GM23338 (cell line): ENCODE results near the gene CSRP2. TPM values are rescaled to one million over a fixed set of nuclear protein-coding genes. Genes with fewer than 3 reads are reported as not detected.

Experiments
- ATAC-seq: fragments of 200-7000 bp; cut with Tn5 transposase; 3 replicates; pipeline ENCODE4 v1.9.1; 2020
- DNase-seq: peaks from one replicate; pipeline ENCODE4 v3.0.0-alpha.2; 2015; ENCODE audit warnings: low spot score
- H2AFZ ChIP-seq: fragments of 200-600 bp; sonication (generic); 2 replicates; pipeline ENCODE4 v1.8.0; 2016; ENCODE audit warnings: antibody characterized with exemption, mild to moderate bottlenecking, moderate library complexity
- H3F3A ChIP-seq: fragments of 200-600 bp; sonication (generic); replicated peaks from 2 replicates; pipeline ENCODE4 v1.8.0; 2017; ENCODE audit warnings: antibody characterized with exemption, mixed run types, low read depth
- H3K27ac ChIP-seq: fragments of 200-600 bp; sonication (generic); 2 replicates; pipeline ENCODE4 v1.6.1; 2016; ENCODE audit warnings: low read depth
- H3K27me3 ChIP-seq: fragments of 200-600 bp; sonication (generic); 2 replicates; pipeline ENCODE4 v1.8.0; 2016; ENCODE audit warnings: mild to moderate bottlenecking, mixed run types, moderate library complexity; ENCODE audit not compliant: insufficient read depth
- H3K36me3 ChIP-seq: fragments of 200-600 bp; sonication (generic); 2 replicates; pipeline ENCODE4 v1.8.0; 2016; ENCODE audit warnings: mild to moderate bottlenecking; ENCODE audit not compliant: insufficient read depth
- H3K4me1 ChIP-seq: fragments of 200-600 bp; sonication (generic); 2 replicates; pipeline ENCODE4 v1.8.0; 2016; ENCODE audit warnings: mild to moderate bottlenecking, moderate library complexity; ENCODE audit not compliant: insufficient read depth
- H3K4me2 ChIP-seq: fragments of 200-600 bp; sonication (generic); 2 replicates; pipeline ENCODE4 v1.7.1; 2017; ENCODE audit warnings: mixed run types
- H3K4me3 ChIP-seq: fragments of 200-600 bp; sonication (generic); 2 replicates; pipeline ENCODE4 v1.6.1; 2016; ENCODE audit warnings: mixed run types
- H3K79me2 ChIP-seq: fragments of 200-600 bp; sonication (generic); replicated peaks from 2 replicates; pipeline ENCODE4 v1.8.0; 2017; ENCODE audit warnings: mild to moderate bottlenecking; ENCODE audit not compliant: insufficient read depth
- H3K9me2 ChIP-seq: fragments of 200-600 bp; sonication (generic); 2 replicates; pipeline ENCODE4 v1.8.0; 2017; ENCODE audit not compliant: insufficient read depth
- H4K20me1 ChIP-seq: fragments of 200-600 bp; sonication (generic); replicated peaks from 2 replicates; pipeline ENCODE4 v1.8.0; 2017; ENCODE audit warnings: mild to moderate bottlenecking; ENCODE audit not compliant: insufficient read depth
- H3K27ac Mint-ChIP-seq: 2 replicates; pipeline ENCODE4 v1.8.0; 2020; ENCODE audit warnings: inconsistent platforms, mild to moderate bottlenecking, moderate library complexity, mixed read lengths
- H3K27me3 Mint-ChIP-seq: 3 replicates; pipeline ENCODE4 v1.8.0; 2022; ENCODE audit warnings: low read depth, mild to moderate bottlenecking, moderate library complexity, mixed read lengths, inconsistent platforms; ENCODE audit not compliant: insufficient read depth, poor library complexity
- H3K36me3 Mint-ChIP-seq: 3 replicates; pipeline ENCODE4 v1.8.0; 2021; ENCODE audit warnings: low read depth, mild to moderate bottlenecking, inconsistent platforms, moderate library complexity, mixed read lengths
- H3K4me1 Mint-ChIP-seq: 3 replicates; pipeline ENCODE4 v1.8.0; 2020; ENCODE audit warnings: mild to moderate bottlenecking, inconsistent platforms, mixed read lengths
- H3K4me3 Mint-ChIP-seq: 3 replicates; pipeline ENCODE4 v1.8.0; 2021; ENCODE audit warnings: moderate library complexity, mild to moderate bottlenecking, inconsistent platforms, mixed read lengths
- H3K9me3 Mint-ChIP-seq: 3 replicates; pipeline ENCODE4 v1.8.0; 2020; ENCODE audit warnings: moderate library complexity, mild to moderate bottlenecking, inconsistent platforms, mixed read lengths
- CREB1 ChIP-seq: fragments of 250-450 bp; sonication (Bioruptor Pico); IDR thresholded peaks from 2 replicates; pipeline ENCODE4 v1.5.0; 2020; ENCODE audit warnings: low read depth, mild to moderate bottlenecking, moderate library complexity
- EZH2 ChIP-seq: fragments of 200-600 bp; sonication (generic); IDR thresholded peaks from one replicate; pipeline ENCODE4 v1.8.0; 2017; ENCODE audit warnings: antibody characterized with exemption, mild to moderate bottlenecking, low read depth; ENCODE audit not compliant: unreplicated experiment
- EZH2phosphoT487 ChIP-seq: fragments of 200-600 bp; sonication (generic); IDR thresholded peaks from one replicate; pipeline ENCODE4 v1.8.1; 2018; ENCODE audit warnings: antibody characterized with exemption; ENCODE audit not compliant: unreplicated experiment
- NANOG ChIP-seq: IDR thresholded peaks from 2 replicates; pipeline ENCODE4 v1.6.1; 2016; ENCODE audit warnings: antibody characterized with exemption, borderline replicate concordance
- ZNF331 ChIP-seq: fragments of 250-450 bp; sonication (Bioruptor Pico); IDR thresholded peaks from 2 replicates; pipeline ENCODE4 v1.5.0; 2020; ENCODE audit warnings: low read depth, mild to moderate bottlenecking, moderate library complexity
- polyA plus RNA-seq: library from polyadenylated mRNA; unstranded; fragments of >200 nt; fragmentation: Nextera tagmentation; extraction: Ambion mirVana; gene quantifications from 2 replicates; pipeline ENCODE4 v1.2.1, GENCODE V29; 2016
- total RNA-seq: library from RNA; depleted of rRNA; stranded (reverse); fragments of >200 nt; shearing (Covaris generic); gene quantifications from 2 replicates; pipeline ENCODE4 v1.2.3, GENCODE V29; 2014
- TF ChIP-seq, protein P1 (sequence below), 2 experiments: fragments of 200-600 bp in 1 of 2; sonication (generic) in 1 of 2; conservative IDR thresholded peaks; 2 replicates each; pipeline versions ENCODE4 v1.5.1 to v1.6.1; 2016 to 2017; ENCODE audit warnings: antibody characterized with exemption in 2 of 2, low read depth in 2 of 2, mild to moderate bottlenecking in 2 of 2, moderate library complexity in 1 of 2
- TF ChIP-seq, protein P2 (sequence below): IDR thresholded peaks from one replicate; pipeline ENCODE4 v1.6.1; 2018; ENCODE audit warnings: antibody characterized with exemption; ENCODE audit not compliant: unreplicated experiment

The CSRP2 gene
- total and polyA plus RNA-seq, 2 experiments from 2014 or later = 166 to 315 TPM

GRCh38 chr12:76878099-76878898, 520 bp downstream of the CSRP2 start:
- H3K36me3 Mint-ChIP-seq = peaks cover 4% of the 10 kb centered on the region; the same call in 2 of the 3 replicates
- Histone ChIP-seq H3K4me3 (peak overlapping the region; percentile 95), H3K9me2 (no peaks in the 10 kb centered on the region), H3K27ac (peak overlapping the region; percentile 99), H3K27me3 (no peaks in the 10 kb centered on the region), H3K36me3 (no peaks in the 10 kb centered on the region), H3K79me2 (peaks cover 44% of the 10 kb centered on the region), H3F3A (peaks cover 3% of the 10 kb centered on the region; the same call in 1 of the 2 replicates), H4K20me1 (peaks cover 16% of the 10 kb centered on the region), H3K4me1 (peaks cover 30% of the 10 kb centered on the region), H2AFZ (peak overlapping the region; percentile 34), H3K4me2 (peak overlapping the region; percentile 86)
- H3K27ac Mint-ChIP-seq = peak overlapping the region; percentile 97
- no peaks in the 10 kb centered on the region for H3K9me3 Mint-ChIP-seq
- peak overlapping the region; percentile 95 for H3K4me3 Mint-ChIP-seq
- DNase-seq (peak; percentile 90), ATAC-seq (peak; percentile 70)
- TF ChIP-seq EZH2 = no peak
- no peak for TF ChIP-seq EZH2phosphoT487
- TF ChIP-seq, protein P1, sequence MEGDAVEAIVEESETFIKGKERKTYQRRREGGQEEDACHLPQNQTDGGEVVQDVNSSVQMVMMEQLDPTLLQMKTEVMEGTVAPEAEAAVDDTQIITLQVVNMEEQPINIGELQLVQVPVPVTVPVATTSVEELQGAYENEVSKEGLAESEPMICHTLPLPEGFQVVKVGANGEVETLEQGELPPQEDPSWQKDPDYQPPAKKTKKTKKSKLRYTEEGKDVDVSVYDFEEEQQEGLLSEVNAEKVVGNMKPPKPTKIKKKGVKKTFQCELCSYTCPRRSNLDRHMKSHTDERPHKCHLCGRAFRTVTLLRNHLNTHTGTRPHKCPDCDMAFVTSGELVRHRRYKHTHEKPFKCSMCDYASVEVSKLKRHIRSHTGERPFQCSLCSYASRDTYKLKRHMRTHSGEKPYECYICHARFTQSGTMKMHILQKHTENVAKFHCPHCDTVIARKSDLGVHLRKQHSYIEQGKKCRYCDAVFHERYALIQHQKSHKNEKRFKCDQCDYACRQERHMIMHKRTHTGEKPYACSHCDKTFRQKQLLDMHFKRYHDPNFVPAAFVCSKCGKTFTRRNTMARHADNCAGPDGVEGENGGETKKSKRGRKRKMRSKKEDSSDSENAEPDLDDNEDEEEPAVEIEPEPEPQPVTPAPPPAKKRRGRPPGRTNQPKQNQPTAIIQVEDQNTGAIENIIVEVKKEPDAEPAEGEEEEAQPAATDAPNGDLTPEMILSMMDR (conservative IDR thresholded peaks at IDR 0.05; ENCODE audit: low read depth in 2 of 2) = peak; percentile 27 to 45
- TF ChIP-seq CREB1 (CRISPR knock-in tag) = peak; percentile 45; the same call in 1 of the 2 replicates
- TF ChIP-seq, protein P2, sequence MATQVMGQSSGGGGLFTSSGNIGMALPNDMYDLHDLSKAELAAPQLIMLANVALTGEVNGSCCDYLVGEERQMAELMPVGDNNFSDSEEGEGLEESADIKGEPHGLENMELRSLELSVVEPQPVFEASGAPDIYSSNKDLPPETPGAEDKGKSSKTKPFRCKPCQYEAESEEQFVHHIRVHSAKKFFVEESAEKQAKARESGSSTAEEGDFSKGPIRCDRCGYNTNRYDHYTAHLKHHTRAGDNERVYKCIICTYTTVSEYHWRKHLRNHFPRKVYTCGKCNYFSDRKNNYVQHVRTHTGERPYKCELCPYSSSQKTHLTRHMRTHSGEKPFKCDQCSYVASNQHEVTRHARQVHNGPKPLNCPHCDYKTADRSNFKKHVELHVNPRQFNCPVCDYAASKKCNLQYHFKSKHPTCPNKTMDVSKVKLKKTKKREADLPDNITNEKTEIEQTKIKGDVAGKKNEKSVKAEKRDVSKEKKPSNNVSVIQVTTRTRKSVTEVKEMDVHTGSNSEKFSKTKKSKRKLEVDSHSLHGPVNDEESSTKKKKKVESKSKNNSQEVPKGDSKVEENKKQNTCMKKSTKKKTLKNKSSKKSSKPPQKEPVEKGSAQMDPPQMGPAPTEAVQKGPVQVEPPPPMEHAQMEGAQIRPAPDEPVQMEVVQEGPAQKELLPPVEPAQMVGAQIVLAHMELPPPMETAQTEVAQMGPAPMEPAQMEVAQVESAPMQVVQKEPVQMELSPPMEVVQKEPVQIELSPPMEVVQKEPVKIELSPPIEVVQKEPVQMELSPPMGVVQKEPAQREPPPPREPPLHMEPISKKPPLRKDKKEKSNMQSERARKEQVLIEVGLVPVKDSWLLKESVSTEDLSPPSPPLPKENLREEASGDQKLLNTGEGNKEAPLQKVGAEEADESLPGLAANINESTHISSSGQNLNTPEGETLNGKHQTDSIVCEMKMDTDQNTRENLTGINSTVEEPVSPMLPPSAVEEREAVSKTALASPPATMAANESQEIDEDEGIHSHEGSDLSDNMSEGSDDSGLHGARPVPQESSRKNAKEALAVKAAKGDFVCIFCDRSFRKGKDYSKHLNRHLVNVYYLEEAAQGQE = no peak
- peaks cover 51% of the 10 kb centered on the region for H3K4me1 Mint-ChIP-seq
- peaks cover 12% of the 10 kb centered on the region for H3K27me3 Mint-ChIP-seq

GRCh38 chr12:76876696-76877229, 2.1 kb downstream of the CSRP2 start:
- DNase-seq (no peak), ATAC-seq (no peak)
- Histone ChIP-seq H3F3A (peaks cover 3% of the 10 kb centered on the region; the same call in 1 of the 2 replicates), H3K4me2 (peak overlapping the region; percentile 86), H3K27ac (no peak overlapping the region), H3K36me3 (no peaks in the 10 kb centered on the region), H3K27me3 (no peaks in the 10 kb centered on the region), H3K4me3 (peak overlapping the region; percentile 95), H3K9me2 (no peaks in the 10 kb centered on the region), H2AFZ (no peak overlapping the region), H4K20me1 (peaks cover 16% of the 10 kb centered on the region), H3K4me1 (peaks cover 41% of the 10 kb centered on the region), H3K79me2 (peaks cover 55% of the 10 kb centered on the region)
- Mint-ChIP-seq H3K27me3 (peaks cover 12% of the 10 kb centered on the region), H3K36me3 (peaks cover 4% of the 10 kb centered on the region; the same call in 2 of the 3 replicates), H3K27ac (no peak overlapping the region), H3K9me3 (no peaks in the 10 kb centered on the region), H3K4me1 (peaks cover 64% of the 10 kb centered on the region), H3K4me3 (peak overlapping the region; percentile 95)
- TF ChIP-seq EZH2 (no peak), NANOG (no peak), ZNF331 (CRISPR knock-in tag) (no peak)
- TF ChIP-seq, protein P1 (conservative IDR thresholded peaks at IDR 0.05; ENCODE audit: low read depth in 2 of 2) = peak in 1 of 2 experiments; percentile 17; a peak in 1 of 4 replicates
